Measurements from ENCODE around the gene DPPA3.
"Not testable (repeated sequence)": the region's sequence is repeated elsewhere in the genome, so short reads cannot be mapped to it uniquely, and the experiment has no call there.

The DPPA3 gene

GRCh38 chr12:7730984-7731383 lies 19.8 kb downstream of the DPPA3 start:
- not testable (repeated sequence) for DNase-seq

GRCh38 chr12:7731486-7731885 lies 20.3 kb downstream of the DPPA3 start:
- DNase-seq: peak; percentile 4

GRCh38 chr12:7732993-7733392 lies 21.8 kb downstream of the DPPA3 start:
- no peak for DNase-seq

- no peak for DNase-seq
These were observed 36.0 kb downstream of the DPPA3 start, which contains the start of gene CLEC4C for GRCh38 chr12:7747246-7747645. Gene CLEC4C (minus strand): TSS chr12:7747375. CDS start chr12:7747348, 27 bp downstream.

GRCh38 chr12:7748852-7749251 lies 37.6 kb downstream of the DPPA3 start:
- DNase-seq: no peak

GRCh38 chr12:7749442-7749841 lies 38.2 kb downstream of the DPPA3 start:
- DNase-seq: no peak

GRCh38 chr12:7750350-7750749 lies 39.1 kb downstream of the DPPA3 start:
- DNase-seq: no peak

- no peak for DNase-seq
These were observed 40.2 kb downstream of the DPPA3 start for GRCh38 chr12:7751394-7751793.

GRCh38 chr12:7751941-7752922 lies 41.0 kb downstream of the DPPA3 start:
- DNase-seq: not testable (repeated sequence)

- DNase-seq: not testable (repeated sequence)
These were observed 44.4 kb downstream of the DPPA3 start for GRCh38 chr12:7755668-7756067.

GRCh38 chr12:7756993-7757392 lies 45.8 kb downstream of the DPPA3 start:
- DNase-seq: no peak

- no peak for DNase-seq
These were observed 47.5 kb downstream of the DPPA3 start for GRCh38 chr12:7758766-7759140.
